HG03342 (cell line): Measurements from ENCODE around the gene EPS15.
"Not testable (repeated sequence)": the region's sequence is repeated elsewhere in the genome, so short reads cannot be mapped to it uniquely, and the experiment has no call there.

ENCODE experiments used
- ATAC-seq: cut with Tn5 transposase; IDR thresholded peaks from one replicate; pipeline ENCODE4 v1.9.1; 2021; ENCODE audit warnings: mild to moderate bottlenecking, moderate library complexity; ENCODE audit not compliant: unreplicated experiment

EPS15 gene

DNA sequence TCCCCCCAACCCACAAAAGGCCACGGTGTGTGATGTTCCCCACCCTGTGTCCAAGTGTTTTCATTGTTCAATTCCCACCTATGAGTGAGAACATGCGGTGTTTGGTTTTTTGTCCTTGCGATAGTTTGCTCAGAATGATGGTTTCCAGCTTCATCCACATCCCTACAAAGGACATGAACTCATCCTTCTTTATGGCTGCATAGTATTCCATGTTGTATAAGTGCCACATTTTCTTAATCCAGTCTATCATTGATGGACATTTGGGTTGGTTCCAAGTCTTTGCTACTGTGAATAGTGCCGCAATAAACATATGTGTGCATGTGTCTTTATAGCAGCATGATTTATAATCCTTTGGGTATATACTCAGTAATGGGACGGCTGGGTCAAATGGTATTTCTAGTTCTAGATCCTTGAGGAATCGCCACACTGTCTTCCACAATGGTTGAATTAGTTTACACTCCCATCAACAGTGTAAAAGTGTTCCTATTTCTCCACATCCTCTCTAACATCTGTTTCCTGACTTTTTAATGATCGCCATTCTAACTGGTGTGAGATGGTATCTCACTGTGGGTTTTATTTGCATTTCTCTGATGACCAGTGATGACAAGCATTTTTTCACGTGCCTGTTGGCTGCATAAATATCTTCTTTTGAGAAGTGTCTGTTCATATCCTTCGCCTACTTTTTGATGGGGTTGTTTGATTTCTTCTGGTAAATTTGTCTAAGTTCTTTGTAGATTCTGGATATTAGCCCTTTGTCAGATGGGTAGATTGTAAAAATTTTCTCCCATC is 44.0 kb downstream of the EPS15 start:
- ATAC-seq, result not testable (repeated sequence)

DNA sequence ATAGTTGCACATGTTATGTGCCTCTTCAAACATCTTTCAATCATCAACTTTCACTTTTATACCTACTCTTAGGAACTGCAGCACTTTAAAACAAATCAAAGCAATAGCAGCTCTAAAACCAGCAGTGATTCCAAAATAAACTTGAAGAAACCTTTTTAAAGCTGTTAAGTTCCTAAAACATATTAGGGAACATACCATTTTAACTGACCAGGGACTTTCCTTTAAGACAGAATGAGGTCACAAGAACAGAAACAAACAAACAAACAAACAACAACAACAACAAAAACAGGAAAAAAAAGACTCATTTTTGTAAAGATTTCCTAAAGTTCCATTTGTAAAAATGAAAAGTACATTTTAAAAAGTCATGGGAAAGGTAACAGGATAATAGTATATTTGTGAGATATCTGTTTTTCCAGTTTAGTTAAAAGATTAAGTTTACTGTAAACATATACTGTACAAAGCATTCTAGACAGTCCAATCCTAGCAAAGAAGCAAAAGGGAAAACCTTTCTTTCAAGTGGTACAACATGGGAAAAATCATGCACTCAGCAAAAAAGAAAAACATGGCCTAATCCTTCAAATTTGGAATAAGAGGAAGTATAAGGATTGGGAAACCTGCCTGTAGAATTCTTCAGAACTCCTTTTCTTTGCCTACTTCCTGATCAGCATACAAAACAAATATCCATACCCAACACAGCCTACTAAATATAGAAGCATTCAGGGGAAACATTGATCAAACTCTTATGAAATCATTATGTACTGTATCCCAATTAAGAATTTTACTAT is 45.5 kb downstream of the EPS15 start:
- no peak for ATAC-seq

DNA sequence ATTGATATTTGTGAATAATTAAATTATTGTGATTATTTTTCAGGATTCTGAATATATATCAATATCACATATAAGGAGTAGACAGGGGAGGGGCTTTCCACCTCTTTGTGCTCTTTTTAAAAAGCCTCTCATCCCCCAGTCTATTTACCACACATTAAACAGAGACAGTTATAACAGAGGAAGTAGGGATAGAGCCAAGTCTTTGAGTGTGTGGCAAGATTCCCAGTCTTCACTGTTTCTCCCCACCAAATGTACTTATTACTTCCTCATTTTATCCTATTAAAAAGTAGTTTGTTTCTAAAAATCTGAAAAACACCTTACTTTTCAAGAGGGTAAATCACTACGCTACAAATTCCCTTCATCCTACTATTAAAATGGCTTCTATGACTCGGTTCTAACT is 46.7 kb downstream of the EPS15 start:
- ATAC-seq, result no peak

DNA sequence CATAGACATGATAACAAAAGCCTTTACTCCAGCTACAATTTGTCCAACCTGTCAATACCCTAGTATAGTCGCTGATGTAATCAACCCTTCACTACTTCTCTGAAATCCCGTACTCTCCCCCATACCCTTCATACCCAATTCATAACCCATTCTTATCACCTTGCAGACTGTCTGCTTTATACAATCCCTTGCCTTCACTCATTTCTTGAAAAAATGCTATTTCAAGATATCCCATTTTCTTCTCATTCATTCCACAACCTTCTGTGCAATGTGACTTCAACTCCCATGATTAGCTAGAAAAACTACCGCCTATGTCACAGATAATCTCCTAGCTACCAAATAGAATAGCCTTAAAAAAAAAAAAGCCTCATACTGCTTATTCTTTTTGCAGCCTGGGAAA is 49.5 kb downstream of the EPS15 start:
- no peak for ATAC-seq

DNA sequence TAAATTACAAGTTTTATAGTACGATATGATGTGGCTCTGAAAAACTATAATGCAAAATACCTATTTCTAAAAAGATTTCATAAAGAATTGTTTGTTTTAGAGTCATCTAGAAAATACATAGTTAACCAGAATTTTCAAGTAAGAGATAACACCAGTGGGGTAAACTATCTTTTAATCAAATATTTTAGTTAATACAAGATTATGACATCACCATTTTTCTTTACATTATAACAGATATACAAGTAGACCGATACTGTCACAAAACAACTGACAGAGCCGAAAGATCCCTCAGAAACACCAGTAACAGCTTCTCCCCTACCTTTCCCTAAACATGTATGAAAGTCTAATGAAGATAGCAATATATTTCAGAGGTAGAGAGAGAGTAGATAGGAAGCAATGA is 54.2 kb downstream of the EPS15 start:
- ATAC-seq, result no peak

DNA sequence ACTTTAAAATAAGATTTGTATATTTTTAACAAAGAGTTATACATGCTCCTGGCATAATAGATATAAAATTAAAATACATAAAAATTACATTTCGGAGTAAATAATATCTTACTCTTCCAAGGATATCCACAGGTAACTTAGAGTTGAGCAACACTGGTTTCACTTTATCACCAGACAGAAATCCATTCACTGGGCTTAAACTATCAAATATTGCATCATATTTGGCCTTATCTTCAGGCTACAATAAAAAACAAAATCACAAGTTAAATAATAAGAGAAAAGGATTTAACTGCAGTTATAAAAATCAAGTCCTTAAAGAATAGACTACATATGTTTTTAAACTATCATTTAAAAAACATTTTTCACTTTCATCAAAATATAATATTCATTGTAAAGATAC is 55.5 kb downstream of the EPS15 start:
- no peak for ATAC-seq

DNA sequence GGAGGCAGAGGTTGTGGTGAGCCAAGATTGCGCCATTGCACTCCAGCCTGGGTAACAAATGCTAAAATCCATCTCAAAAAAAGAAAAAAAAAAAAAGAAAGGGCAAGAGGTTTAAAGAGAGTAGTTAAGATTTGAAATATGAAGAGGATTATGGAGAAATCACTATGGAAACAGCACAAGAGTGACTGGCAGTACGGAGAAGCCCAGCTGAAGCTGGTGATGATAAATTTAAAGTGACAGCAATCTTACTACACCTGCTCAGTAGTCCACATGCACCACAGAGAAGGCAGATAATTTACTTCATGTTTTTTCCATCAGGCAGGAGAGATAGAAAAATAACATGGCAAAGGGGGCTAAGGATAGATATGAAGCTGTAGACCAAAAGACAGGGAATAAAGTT is 56.8 kb downstream of the EPS15 start:
- not testable (repeated sequence) for ATAC-seq

DNA sequence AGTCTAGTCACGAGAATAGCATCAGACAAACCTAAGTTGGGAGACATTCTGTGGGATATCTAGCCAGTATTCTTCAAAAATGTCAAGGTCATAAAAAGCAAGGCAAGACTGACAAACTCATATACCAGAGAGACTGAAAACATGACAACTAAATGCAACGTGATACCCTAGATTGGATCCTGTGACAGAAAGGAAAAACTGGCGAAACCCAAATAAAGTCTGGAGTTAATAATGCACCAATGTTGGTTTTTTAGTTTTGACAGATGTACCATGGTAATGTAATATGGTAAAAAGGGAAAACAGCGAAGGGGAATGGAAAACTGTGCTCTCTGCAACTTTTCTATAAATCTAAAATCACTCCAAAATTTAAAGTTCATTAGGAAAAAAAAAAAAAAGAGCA is 64.5 kb downstream of the EPS15 start:
- ATAC-seq, result no peak

DNA sequence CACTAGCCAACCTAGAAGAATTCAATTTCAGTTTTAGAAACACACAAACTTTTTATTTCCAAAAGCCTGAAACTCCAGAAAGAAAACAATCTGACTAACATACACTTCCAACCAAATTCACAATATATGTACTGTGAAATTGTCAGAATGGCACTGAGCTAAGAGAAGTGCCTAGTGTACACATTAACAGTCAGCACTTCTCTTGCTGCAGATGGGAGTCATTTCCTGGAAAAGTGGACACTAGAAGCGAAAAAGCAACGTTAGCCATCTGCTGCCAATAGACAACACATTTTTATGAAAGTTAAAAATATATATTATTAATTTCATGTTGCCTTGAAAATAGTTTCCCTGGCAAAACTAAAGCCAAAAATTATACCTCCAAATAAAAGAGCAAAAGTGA is 66.1 kb downstream of the EPS15 start:
- no peak for ATAC-seq

DNA sequence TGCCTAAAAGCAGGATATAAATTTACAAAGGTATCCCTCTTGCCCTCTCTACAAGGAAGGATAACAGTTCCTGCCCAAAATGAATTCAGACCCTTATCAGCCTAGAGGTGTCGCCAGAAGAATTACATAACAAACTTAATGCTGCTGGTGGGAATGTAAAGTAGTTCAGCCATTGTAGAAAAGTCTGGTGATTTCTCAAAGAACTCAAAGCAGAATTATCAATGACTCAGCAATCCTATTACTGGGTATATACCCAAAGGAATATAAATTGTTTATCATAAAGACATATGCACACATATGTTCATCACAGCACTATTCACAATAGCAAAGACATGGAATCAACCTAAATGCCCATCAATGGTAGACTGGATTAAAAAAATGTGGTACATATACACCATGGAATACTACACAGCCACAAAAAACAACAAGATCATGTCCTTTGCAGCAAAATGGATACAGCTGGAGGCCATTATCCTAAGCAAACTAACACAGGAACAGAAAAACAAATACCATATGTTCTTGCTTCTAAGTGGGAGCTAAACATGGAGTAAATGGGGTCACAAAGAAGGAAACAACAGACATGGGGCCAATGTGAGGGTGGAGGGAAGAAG is 70.1 kb downstream of the EPS15 start:
- ATAC-seq, result not testable (repeated sequence)

DNA sequence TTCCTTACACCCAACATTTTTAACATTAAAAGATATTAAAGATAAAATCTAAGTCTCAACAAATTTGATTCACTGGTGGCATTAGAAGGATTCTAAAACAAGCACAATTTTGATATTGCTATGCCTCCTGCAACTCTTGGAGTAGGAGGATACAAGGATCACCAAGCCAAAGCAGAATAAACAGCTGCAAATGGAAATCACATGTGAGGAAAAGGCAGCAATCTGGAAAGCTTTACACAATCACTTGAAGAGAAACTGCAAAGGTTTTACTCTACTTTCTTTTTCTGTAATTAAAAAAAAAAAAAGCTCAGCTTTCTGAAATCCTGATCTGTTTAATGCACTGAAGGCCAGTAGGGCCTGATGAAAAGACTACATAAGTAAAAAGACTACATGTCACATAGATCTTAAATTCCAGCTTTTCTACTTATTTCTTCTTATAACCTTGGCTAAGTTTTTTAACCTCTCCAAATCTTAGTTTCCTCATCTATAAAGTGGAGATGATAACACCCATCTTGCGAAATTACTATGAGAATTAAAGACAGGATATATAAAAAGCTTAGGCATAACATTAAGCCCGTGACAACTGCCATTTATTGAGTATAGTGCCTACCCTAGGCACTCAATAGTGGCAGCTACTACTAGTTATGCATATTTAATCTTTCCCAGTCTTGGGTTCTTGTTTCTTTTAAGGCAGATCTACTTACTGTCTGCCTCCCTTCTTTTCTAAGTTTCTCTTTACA is 73.5 kb downstream of the EPS15 start:
- no peak for ATAC-seq

DNA sequence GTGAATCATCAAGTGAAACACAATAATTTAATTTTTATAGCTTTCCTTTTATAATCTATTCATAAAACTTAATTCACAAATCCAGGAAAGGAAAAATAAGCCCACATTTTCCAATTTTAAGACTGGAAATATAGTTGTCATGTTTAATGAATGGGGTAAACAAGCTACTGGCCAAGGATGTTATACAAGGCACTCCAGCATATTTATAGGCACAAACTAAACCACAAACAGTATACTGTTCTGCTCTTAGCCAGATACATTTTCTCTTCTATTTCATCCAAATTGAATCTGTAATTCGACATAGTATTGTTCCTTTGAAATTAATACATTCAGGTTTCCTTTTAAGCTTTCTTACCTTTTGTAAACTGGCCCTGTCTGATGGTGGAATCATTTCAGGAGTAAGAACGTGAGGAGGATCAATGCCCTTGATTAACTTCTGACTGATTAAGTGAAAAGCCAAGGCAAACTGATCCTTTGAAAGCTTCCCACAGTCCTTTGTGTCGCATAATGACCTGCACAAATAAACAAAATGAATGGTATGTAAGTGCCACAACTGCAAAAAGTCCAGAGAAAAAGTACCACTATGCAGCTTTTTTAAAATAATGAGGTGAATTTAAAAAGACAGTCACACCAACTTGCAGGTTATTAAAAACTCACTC is 74.4 kb downstream of the EPS15 start:
- ATAC-seq, result no peak

DNA sequence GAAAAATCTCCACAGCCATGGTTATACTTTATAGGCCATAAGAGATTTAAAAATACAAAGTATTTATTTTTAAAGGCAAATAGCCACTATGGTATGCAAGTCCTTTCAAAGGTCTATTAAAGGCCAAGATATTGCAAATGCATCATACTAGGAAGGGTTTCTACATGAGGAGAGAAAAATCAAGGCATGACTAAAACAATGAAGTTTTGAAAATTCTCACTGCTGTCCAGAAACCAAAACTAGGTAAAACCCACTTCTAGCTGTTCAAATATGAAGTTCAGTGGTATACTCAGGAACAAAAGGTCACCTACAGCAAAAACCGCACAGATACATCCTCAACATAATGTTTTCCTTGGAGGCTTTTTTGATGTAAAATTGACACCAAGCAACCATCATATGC is 75.0 kb downstream of the EPS15 start:
- no peak for ATAC-seq

DNA sequence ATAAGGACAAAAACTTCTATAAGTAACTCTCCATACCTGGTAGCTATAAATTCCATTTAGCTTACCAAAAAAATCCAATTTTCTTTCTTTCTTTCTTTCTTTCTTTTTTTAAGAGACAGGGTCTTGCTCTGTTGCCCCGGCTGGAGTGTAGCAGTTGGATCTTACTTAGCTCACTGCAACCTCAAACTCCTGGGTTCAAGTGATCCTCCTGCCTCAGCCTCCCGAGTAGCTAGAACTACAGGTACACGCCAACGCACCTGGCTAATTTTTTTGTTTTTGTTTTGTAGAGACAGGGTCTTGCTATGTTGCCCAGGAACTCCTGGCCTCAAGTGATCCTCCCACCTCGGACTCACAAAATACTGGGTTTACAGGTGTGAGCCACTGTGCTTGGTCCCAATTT is 75.5 kb downstream of the EPS15 start:
- ATAC-seq, result no peak

DNA sequence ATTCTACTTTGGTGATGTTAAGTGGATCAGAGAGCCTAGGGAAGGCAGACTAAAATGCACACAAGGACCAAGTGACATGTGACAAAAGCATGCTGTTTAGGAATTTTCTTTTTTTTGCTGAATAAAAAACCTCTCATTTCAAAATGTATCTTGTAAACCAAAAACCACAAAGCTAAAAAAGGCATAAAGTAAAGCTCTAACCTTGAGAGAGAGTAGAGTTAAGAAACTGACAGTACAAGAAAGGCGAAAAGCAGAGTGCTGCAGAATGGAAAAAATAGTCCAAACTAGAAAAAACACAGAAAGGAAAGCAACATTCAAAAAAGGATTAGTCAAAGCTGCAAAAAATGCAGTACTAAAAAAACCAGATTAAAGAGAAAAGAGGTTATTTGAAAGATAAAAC is 76.5 kb downstream of the EPS15 start:
- ATAC-seq, result no peak

DNA sequence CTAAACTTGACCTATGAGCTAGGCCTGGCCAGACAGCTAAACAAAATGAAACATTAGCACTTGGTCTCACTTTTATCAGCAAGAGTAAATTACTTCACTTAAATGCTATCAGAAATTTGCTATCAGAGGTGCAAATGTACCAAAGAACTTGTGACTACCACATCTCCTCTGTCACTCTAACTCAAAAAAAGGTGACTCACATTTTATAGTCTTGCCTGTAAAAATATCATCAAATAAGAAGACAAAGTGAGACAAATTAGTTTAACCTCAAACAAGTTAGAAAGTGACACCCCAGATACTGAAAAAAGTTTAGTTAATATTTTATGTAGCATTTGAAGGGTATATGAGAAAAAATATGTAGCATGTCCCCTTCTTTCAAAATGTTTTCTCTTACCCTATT is 76.9 kb downstream of the EPS15 start:
- no peak for ATAC-seq

DNA sequence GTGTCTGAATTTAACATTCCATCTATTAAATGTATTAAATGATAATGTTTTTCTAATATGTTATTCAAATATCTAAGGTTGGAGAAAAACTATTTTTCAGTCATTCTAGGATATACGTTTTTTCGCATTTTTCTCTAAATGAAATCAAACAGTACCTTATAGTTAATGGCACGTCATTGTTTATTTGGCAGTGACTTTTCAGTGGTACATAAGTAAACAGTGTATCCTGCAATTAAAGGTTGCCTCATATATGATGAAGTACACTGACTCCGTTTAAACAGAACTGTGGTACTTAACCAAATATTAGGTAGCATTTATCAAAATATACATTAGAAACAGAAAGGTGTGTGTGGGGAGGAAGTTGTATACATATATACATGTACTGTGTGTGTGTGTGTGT is 79.2 kb downstream of the EPS15 start:
- ATAC-seq, result no peak

DNA sequence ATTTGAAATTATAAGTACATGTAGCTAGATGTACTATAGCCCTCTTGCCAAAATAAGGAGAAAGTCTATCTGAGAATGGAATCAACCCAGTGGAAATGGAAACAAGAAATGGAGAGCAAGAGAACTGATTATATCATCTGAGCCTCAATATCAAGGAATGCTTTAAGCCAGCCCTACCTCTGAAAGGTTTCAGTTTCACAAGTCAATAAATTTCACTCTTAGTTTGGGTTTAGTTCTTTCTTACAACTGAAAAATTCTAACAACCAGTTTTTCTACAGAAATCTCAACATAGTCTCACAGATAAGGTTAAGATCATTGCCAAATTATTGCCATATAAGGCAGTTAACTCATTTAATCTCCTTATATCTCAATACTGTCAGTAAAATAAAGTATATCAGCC is 80.0 kb downstream of the EPS15 start:
- ATAC-seq, result no peak

DNA sequence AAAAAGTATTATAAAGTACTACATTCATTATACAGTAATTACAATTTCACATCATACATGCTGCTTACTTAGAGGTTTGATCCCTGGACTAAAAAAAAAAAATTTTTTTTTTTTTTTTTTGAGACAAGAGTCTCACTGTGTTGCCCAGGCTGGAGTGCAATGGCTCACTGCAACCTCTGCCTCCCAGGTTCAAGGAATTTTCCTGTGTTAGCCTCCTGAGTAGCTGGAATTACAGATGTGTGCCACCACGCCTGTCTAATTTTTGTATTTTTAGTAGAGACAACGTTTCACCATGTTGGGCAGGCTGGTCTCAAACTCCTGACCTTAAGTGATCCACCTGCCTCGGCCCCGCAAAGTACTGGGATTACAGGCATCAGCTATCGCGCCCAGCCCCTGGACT is 81.7 kb downstream of the EPS15 start:
- not testable (repeated sequence) for ATAC-seq

DNA sequence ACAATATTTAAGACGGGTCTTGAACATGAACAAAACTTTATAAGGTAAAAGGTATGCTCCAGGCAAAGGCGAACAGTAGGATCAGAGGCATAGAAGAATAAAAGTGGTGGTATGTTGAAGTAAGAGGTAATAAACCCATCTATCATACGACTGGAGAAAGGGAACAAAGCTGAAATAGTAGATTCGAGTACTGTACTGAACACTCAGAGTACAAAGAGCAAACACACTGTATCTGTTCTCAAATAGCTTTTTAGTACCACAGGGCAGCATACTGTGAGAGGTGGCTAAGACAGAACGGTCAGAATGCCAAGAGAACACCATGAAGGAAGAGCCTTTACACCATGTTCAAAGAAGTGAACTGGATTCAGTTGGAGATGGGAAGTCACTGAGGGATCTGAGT is 83.2 kb downstream of the EPS15 start:
- no peak for ATAC-seq

DNA sequence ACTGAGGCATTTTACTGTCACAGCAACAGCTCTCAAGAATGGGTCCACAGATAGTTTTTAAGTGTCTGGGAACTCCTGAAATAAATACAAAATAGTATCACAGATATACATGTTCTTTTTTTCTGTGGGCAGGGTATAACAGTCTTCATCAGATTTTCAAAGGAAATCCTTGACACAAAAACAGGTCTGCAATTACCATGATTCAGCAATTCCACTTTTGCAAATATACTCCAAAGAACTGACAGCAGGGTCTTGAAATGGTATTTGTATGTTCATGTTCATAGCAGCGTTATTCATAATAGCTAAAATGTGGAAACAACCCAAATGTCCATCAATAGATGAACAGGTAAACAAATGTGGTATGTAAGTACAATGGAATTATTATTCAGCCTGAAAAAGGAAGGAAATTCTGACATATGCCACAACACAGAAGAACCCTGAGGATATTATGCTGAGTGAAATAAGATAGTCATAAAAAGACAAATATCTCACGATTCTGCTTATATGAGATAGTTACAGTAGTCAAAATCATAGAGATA is 85.0 kb downstream of the EPS15 start:
- no peak for ATAC-seq
